ENCODE results near the gene ISL2. TPM values are rescaled to one million over a fixed set of nuclear protein-coding genes. Genes with fewer than 3 reads are reported as not detected.

Gene ISL2
- total and polyA plus RNA-seq, 4 donors: 0.03 to 0.14 TPM; not detected in 2

GRCh38 chr15:76354823-76355440 is 18.4 kb downstream of the ISL2 start:
- no peaks in the 10 kb centered on the region for H3K9me3 ChIP-seq (ENCODE audit: control insufficient read depth in 4 of 4, low read length in 3 of 4)
- no peak overlapping the region for H3K9ac ChIP-seq (ENCODE audit: low read depth in 1 of 2, low read length in 2 of 2)
- H3K36me3 ChIP-seq (ENCODE audit: control insufficient read depth in 4 of 4, insufficient read depth in 3 of 4, low read depth in 1 of 4, low read length in 3 of 4): no peaks in the 10 kb centered on the region
- TF ChIP-seq CTCF (IDR thresholded peaks at IDR 0.05; ENCODE audit: low read depth, low read length, missing input control): no peak
- no peaks in the 10 kb centered on the region for H3K27me3 ChIP-seq (ENCODE audit: control insufficient read depth in 4 of 4, insufficient read depth in 4 of 4, low read length in 3 of 4)
- H3K27ac ChIP-seq (ENCODE audit: low read depth in 1 of 2, low read length in 2 of 2): no peak overlapping the region
- DNase-seq (ENCODE audit: low spot score): no peak
- H3K4me1 ChIP-seq (ENCODE audit: control insufficient read depth in 4 of 4, insufficient read depth in 4 of 4, low read length in 3 of 4): no peaks in the 10 kb centered on the region
- WGBS: 86% methylated on average over 3 of the region's 3 CpGs
- no peak overlapping the region for H3K4me3 ChIP-seq (ENCODE audit: low read depth in 1 of 3, low read length in 3 of 3)

GRCh38 chr15:76358453-76358852 is 21.9 kb downstream of the ISL2 start:
- Histone ChIP-seq H3K4me3 (ENCODE audit: low read depth in 1 of 3, low read length in 3 of 3) (no peak overlapping the region), H3K27me3 (ENCODE audit: control insufficient read depth in 4 of 4, insufficient read depth in 4 of 4, low read length in 3 of 4) (no peaks in the 10 kb centered on the region), H3K27ac (ENCODE audit: low read depth in 1 of 2, low read length in 2 of 2) (no peak overlapping the region), H3K36me3 (ENCODE audit: control insufficient read depth in 4 of 4, insufficient read depth in 3 of 4, low read depth in 1 of 4, low read length in 3 of 4) (no peaks in the 10 kb centered on the region), H3K9me3 (ENCODE audit: control insufficient read depth in 4 of 4, low read length in 3 of 4) (no peaks in the 10 kb centered on the region), H3K9ac (ENCODE audit: low read depth in 1 of 2, low read length in 2 of 2) (no peak overlapping the region), H3K4me1 (ENCODE audit: control insufficient read depth in 4 of 4, insufficient read depth in 4 of 4, low read length in 3 of 4) (no peaks in the 10 kb centered on the region)
- TF ChIP-seq MAX (IDR thresholded peaks at IDR 0.05) (no peak), JUND (IDR thresholded peaks at IDR 0.05) (no peak), NR2F2 (IDR thresholded peaks at IDR 0.05) (no peak), ZBTB33 (IDR thresholded peaks at IDR 0.05) (no peak), FOXA2 (IDR thresholded peaks at IDR 0.05) (no peak), SP1 (IDR thresholded peaks at IDR 0.05) (no peak), CTCF (IDR thresholded peaks at IDR 0.05; ENCODE audit: low read depth, low read length, missing input control) (no peak), REST (IDR thresholded peaks at IDR 0.05) (no peak), YY1 (IDR thresholded peaks at IDR 0.05) (no peak), HNF4G (IDR thresholded peaks at IDR 0.05) (no peak), EGR1 (IDR thresholded peaks at IDR 0.05; ENCODE audit: low read depth in 2 of 2) (no peak)
- 93% methylated on average over 3 of the region's 3 CpGs for WGBS
- no peak for DNase-seq (ENCODE audit: low spot score)
